B cell (primary cell): ENCODE measurements around the gene ST3GAL3.

ENCODE experiments used
- CTCF ChIP-seq: fragments of 200-600 bp; IDR thresholded peaks from one replicate; pipeline ENCODE4 v1.8.0; 2022; ENCODE audit warnings: antibody characterized with exemption, mild to moderate bottlenecking
- EZH2 ChIP-seq: IDR thresholded peaks from 2 replicates; pipeline ENCODE4 v1.6.1; 2012; ENCODE audit warnings: borderline replicate concordance, low read depth, mild to moderate bottlenecking, moderate library complexity, low read length; ENCODE audit not compliant: insufficient read depth, poor library complexity, severe bottlenecking

GRCh38 chr1:43805340-43805739 is 98.0 kb downstream of the ST3GAL3 start:
- TF ChIP-seq CTCF (no peak), EZH2 (no peak)
